HG02759 (cell line): ENCODE data around the gene PCDHB16.
"Not testable (repeated sequence)": the region's sequence is repeated elsewhere in the genome, so short reads cannot be mapped to it uniquely, and the experiment has no call there.

ENCODE experiments used
- ATAC-seq: cut with Tn5 transposase; IDR thresholded peaks from one replicate; pipeline ENCODE4 v1.9.1; 2021; ENCODE audit warnings: mild to moderate bottlenecking, moderate library complexity; ENCODE audit not compliant: unreplicated experiment

PCDHB16 gene

DNA sequence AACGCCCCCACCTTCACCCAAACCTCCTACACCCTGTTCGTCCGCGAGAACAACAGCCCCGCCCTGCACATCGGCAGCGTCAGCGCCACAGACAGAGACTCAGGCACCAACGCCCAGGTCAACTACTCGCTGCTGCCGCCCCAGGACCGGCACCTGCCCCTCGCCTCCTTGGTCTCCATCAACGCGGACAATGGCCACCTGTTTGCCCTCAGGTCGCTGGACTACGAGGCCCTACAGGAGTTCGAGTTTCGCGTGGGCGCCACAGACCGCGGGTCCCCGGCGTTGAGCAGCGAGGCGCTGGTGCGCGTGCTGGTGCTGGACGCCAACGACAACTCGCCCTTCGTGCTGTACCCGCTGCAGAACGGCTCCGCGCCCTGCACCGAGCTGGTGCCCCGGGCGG is 42.7 kb downstream of the PCDHB16 start:
- not testable (repeated sequence) for ATAC-seq

DNA sequence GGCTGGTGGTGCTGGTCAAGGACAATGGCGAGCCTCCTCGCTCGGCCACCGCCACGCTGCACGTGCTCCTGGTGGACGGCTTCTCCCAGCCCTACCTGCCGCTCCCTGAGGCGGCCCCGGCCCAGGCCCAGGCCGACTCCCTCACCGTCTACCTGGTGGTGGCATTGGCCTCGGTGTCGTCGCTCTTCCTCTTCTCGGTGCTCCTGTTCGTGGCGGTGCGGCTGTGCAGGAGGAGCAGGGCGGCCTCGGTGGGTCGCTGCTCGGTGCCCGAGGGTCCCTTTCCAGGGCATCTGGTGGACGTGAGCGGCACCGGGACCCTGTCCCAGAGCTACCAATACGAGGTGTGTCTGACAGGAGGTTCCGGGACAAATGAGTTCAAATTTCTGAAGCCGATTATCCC is 43.2 kb downstream of the PCDHB16 start:
- not testable (repeated sequence) for ATAC-seq

DNA sequence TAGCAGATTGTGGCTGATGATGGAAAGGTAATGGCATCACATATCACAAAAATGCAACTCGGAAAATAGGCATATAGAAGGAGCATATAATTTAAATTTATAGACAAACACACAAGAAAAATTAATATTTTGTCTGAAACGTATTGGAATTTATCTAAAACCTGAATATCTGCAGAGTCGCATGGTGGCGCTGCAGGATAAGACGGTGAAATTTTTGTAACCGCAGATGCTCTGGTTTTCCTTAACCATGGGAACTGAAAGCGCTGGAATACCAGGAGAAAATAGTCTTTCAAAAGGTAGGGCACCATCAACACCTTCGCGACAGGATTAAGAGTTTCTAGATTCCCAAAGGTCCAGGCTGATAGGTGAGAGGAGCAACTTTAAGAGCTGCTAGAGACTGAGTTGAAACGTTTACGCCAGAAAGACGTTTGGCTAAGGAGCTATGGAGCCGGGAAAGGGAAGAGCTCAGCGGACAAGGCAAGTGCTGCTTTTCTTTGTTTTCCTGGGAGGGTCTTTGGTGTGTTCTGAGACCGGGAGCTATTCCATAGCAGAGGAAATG is 52.0 kb downstream of the PCDHB16 start:
- ATAC-seq = no peak
